GM23338 (cell line): ENCODE measurements around the gene TMEM87B. TPM values are rescaled to one million over a fixed set of nuclear protein-coding genes. Genes with fewer than 3 reads are reported as not detected.

Experiments used
- ATAC-seq: fragments of 200-7000 bp; cut with Tn5 transposase; 3 replicates; pipeline ENCODE4 v1.9.1; 2020
- DNase-seq: peaks from one replicate; pipeline ENCODE4 v3.0.0-alpha.2; 2015; ENCODE audit warnings: low spot score
- H2AFZ ChIP-seq: fragments of 200-600 bp; sonication (generic); 2 replicates; pipeline ENCODE4 v1.8.0; 2016; ENCODE audit warnings: antibody characterized with exemption, mild to moderate bottlenecking, moderate library complexity
- H3F3A ChIP-seq: fragments of 200-600 bp; sonication (generic); replicated peaks from 2 replicates; pipeline ENCODE4 v1.8.0; 2017; ENCODE audit warnings: antibody characterized with exemption, mixed run types, low read depth
- H3K27ac ChIP-seq: fragments of 200-600 bp; sonication (generic); 2 replicates; pipeline ENCODE4 v1.6.1; 2016; ENCODE audit warnings: low read depth
- H3K27me3 ChIP-seq: fragments of 200-600 bp; sonication (generic); 2 replicates; pipeline ENCODE4 v1.8.0; 2016; ENCODE audit warnings: mild to moderate bottlenecking, mixed run types, moderate library complexity; ENCODE audit not compliant: insufficient read depth
- H3K36me3 ChIP-seq: fragments of 200-600 bp; sonication (generic); 2 replicates; pipeline ENCODE4 v1.8.0; 2016; ENCODE audit warnings: mild to moderate bottlenecking; ENCODE audit not compliant: insufficient read depth
- H3K4me1 ChIP-seq: fragments of 200-600 bp; sonication (generic); 2 replicates; pipeline ENCODE4 v1.8.0; 2016; ENCODE audit warnings: mild to moderate bottlenecking, moderate library complexity; ENCODE audit not compliant: insufficient read depth
- H3K4me2 ChIP-seq: fragments of 200-600 bp; sonication (generic); 2 replicates; pipeline ENCODE4 v1.7.1; 2017; ENCODE audit warnings: mixed run types
- H3K4me3 ChIP-seq: fragments of 200-600 bp; sonication (generic); 2 replicates; pipeline ENCODE4 v1.6.1; 2016; ENCODE audit warnings: mixed run types
- H3K79me2 ChIP-seq: fragments of 200-600 bp; sonication (generic); replicated peaks from 2 replicates; pipeline ENCODE4 v1.8.0; 2017; ENCODE audit warnings: mild to moderate bottlenecking; ENCODE audit not compliant: insufficient read depth
- H3K9me2 ChIP-seq: fragments of 200-600 bp; sonication (generic); 2 replicates; pipeline ENCODE4 v1.8.0; 2017; ENCODE audit not compliant: insufficient read depth
- H4K20me1 ChIP-seq: fragments of 200-600 bp; sonication (generic); replicated peaks from 2 replicates; pipeline ENCODE4 v1.8.0; 2017; ENCODE audit warnings: mild to moderate bottlenecking; ENCODE audit not compliant: insufficient read depth
- H3K27ac Mint-ChIP-seq: 2 replicates; pipeline ENCODE4 v1.8.0; 2020; ENCODE audit warnings: inconsistent platforms, mild to moderate bottlenecking, moderate library complexity, mixed read lengths
- H3K27me3 Mint-ChIP-seq: 3 replicates; pipeline ENCODE4 v1.8.0; 2022; ENCODE audit warnings: low read depth, mild to moderate bottlenecking, moderate library complexity, mixed read lengths, inconsistent platforms; ENCODE audit not compliant: insufficient read depth, poor library complexity
- H3K36me3 Mint-ChIP-seq: 3 replicates; pipeline ENCODE4 v1.8.0; 2021; ENCODE audit warnings: low read depth, mild to moderate bottlenecking, inconsistent platforms, moderate library complexity, mixed read lengths
- H3K4me1 Mint-ChIP-seq: 3 replicates; pipeline ENCODE4 v1.8.0; 2020; ENCODE audit warnings: mild to moderate bottlenecking, inconsistent platforms, mixed read lengths
- H3K4me3 Mint-ChIP-seq: 3 replicates; pipeline ENCODE4 v1.8.0; 2021; ENCODE audit warnings: moderate library complexity, mild to moderate bottlenecking, inconsistent platforms, mixed read lengths
- H3K9me3 Mint-ChIP-seq: 3 replicates; pipeline ENCODE4 v1.8.0; 2020; ENCODE audit warnings: moderate library complexity, mild to moderate bottlenecking, inconsistent platforms, mixed read lengths
- CREB1 ChIP-seq: fragments of 250-450 bp; sonication (Bioruptor Pico); IDR thresholded peaks from 2 replicates; pipeline ENCODE4 v1.5.0; 2020; ENCODE audit warnings: low read depth, mild to moderate bottlenecking, moderate library complexity
- CTCF ChIP-seq, 2 experiments: fragments of 200-600 bp in 1 of 2; sonication (generic) in 1 of 2; conservative IDR thresholded peaks; 2 replicates each; pipeline versions ENCODE4 v1.5.1 to v1.6.1; 2016 to 2017; ENCODE audit warnings: antibody characterized with exemption in 2 of 2, low read depth in 2 of 2, mild to moderate bottlenecking in 2 of 2, moderate library complexity in 1 of 2
- EZH2 ChIP-seq: fragments of 200-600 bp; sonication (generic); IDR thresholded peaks from one replicate; pipeline ENCODE4 v1.8.0; 2017; ENCODE audit warnings: antibody characterized with exemption, mild to moderate bottlenecking, low read depth; ENCODE audit not compliant: unreplicated experiment
- EZH2phosphoT487 ChIP-seq: fragments of 200-600 bp; sonication (generic); IDR thresholded peaks from one replicate; pipeline ENCODE4 v1.8.1; 2018; ENCODE audit warnings: antibody characterized with exemption; ENCODE audit not compliant: unreplicated experiment
- JUNB ChIP-seq: IDR thresholded peaks from one replicate; pipeline ENCODE4 v1.6.1; 2016; ENCODE audit warnings: antibody characterized with exemption; ENCODE audit not compliant: unreplicated experiment
- NANOG ChIP-seq: IDR thresholded peaks from 2 replicates; pipeline ENCODE4 v1.6.1; 2016; ENCODE audit warnings: antibody characterized with exemption, borderline replicate concordance
- POLR2AphosphoS5 ChIP-seq: IDR thresholded peaks from 2 replicates; pipeline ENCODE4 v1.6.1; 2016; ENCODE audit warnings: antibody characterized with exemption, low read depth
- STAT1 ChIP-seq: IDR thresholded peaks from one replicate; pipeline ENCODE4 v1.6.1; 2016; ENCODE audit warnings: antibody characterized with exemption; ENCODE audit not compliant: unreplicated experiment
- ZNF114 ChIP-seq: fragments of 250-450 bp; sonication (Bioruptor Pico); IDR thresholded peaks from 2 replicates; pipeline ENCODE4 v1.5.0; 2020; ENCODE audit warnings: mild to moderate bottlenecking, moderate library complexity
- ZNF331 ChIP-seq: fragments of 250-450 bp; sonication (Bioruptor Pico); IDR thresholded peaks from 2 replicates; pipeline ENCODE4 v1.5.0; 2020; ENCODE audit warnings: low read depth, mild to moderate bottlenecking, moderate library complexity
- polyA plus RNA-seq: library from polyadenylated mRNA; unstranded; fragments of >200 nt; fragmentation: Nextera tagmentation; extraction: Ambion mirVana; gene quantifications from 2 replicates; pipeline ENCODE4 v1.2.1, GENCODE V29; 2016
- total RNA-seq: library from RNA; depleted of rRNA; stranded (reverse); fragments of >200 nt; shearing (Covaris generic); gene quantifications from 2 replicates; pipeline ENCODE4 v1.2.3, GENCODE V29; 2014
- TF ChIP-seq, protein P1 (sequence below): IDR thresholded peaks from one replicate; pipeline ENCODE4 v1.6.1; 2018; ENCODE audit warnings: antibody characterized with exemption; ENCODE audit not compliant: unreplicated experiment
- TF ChIP-seq, protein P2 (sequence below): fragments of 250-450 bp; sonication (Bioruptor Pico); IDR thresholded peaks from 2 replicates; pipeline ENCODE4 v1.5.0; 2020; ENCODE audit warnings: mild to moderate bottlenecking, moderate library complexity
- TF ChIP-seq, protein P3 (sequence below): IDR thresholded peaks from 2 replicates; pipeline ENCODE4 v1.6.1; 2016; ENCODE audit warnings: antibody characterized with exemption

Gene TMEM87B
- total and polyA plus RNA-seq, 2 experiments from 2014 or later = 7.0 to 15.4 TPM

DNA sequence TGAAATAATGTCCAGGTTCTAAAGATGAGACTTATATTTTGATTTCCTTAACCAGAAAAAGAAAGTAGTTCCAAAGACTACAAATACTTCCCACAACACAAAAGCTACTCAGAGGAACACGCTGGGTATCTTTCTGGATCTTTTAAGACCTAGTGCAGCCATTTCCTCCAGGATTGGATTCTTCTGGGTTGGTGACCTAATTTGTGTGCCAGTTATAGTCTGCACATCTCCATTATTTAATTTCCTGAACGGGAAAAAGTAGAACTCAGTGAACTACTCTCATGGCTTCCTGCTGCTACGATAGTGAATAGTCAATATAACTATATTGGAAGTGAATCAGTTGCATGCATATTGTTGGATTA lies 1.5 kb downstream of the TMEM87B start (continued):
- TF ChIP-seq, protein P1, sequence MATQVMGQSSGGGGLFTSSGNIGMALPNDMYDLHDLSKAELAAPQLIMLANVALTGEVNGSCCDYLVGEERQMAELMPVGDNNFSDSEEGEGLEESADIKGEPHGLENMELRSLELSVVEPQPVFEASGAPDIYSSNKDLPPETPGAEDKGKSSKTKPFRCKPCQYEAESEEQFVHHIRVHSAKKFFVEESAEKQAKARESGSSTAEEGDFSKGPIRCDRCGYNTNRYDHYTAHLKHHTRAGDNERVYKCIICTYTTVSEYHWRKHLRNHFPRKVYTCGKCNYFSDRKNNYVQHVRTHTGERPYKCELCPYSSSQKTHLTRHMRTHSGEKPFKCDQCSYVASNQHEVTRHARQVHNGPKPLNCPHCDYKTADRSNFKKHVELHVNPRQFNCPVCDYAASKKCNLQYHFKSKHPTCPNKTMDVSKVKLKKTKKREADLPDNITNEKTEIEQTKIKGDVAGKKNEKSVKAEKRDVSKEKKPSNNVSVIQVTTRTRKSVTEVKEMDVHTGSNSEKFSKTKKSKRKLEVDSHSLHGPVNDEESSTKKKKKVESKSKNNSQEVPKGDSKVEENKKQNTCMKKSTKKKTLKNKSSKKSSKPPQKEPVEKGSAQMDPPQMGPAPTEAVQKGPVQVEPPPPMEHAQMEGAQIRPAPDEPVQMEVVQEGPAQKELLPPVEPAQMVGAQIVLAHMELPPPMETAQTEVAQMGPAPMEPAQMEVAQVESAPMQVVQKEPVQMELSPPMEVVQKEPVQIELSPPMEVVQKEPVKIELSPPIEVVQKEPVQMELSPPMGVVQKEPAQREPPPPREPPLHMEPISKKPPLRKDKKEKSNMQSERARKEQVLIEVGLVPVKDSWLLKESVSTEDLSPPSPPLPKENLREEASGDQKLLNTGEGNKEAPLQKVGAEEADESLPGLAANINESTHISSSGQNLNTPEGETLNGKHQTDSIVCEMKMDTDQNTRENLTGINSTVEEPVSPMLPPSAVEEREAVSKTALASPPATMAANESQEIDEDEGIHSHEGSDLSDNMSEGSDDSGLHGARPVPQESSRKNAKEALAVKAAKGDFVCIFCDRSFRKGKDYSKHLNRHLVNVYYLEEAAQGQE = no peak
- no peak for TF ChIP-seq POLR2AphosphoS5

DNA sequence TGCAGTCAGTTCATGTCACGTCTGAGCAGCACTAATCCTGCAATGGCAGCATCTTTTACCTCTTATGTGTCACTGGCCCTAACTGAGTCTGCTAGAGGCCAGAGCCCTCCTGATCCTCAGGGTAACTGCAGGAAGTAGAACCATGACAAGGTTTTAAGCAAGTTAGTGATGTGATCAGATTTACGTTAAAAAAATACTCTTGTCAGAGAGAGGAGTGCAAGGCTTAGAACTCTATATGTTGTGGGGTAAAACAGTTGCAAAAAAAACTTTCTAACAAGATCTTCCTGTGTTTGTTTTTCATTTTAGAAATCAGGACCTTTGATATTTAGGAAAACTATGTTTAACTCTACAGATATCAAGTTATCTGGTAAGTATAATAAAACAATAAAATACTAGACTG lies 4.6 kb downstream of the TMEM87B start:
- Histone ChIP-seq H3K36me3 (0 out of 2 replicates have a peak, but pooled peaks cover 4% of the 10 kb centered on the region), H2AFZ (no peak overlapping the region), H3K27me3 (no peaks in the 10 kb centered on the region), H3K9me2 (no peaks in the 10 kb centered on the region), H3K4me1 (peaks cover 9% of the 10 kb centered on the region), H3K4me3 (no peak overlapping the region), H4K20me1 (no peaks in the 10 kb centered on the region; the same call in none of the 2 replicates), H3F3A (peaks cover 3% of the 10 kb centered on the region; the same call in 1 of the 2 replicates), H3K79me2 (peaks cover 4% of the 10 kb centered on the region; the same call in 1 of the 2 replicates), H3K4me2 (no peak overlapping the region), H3K27ac (no peak overlapping the region)
- H3K36me3 Mint-ChIP-seq = peaks cover 16% of the 10 kb centered on the region
- H3K27ac Mint-ChIP-seq = no peak overlapping the region
- H3K9me3 Mint-ChIP-seq = no peaks in the 10 kb centered on the region
- H3K4me3 Mint-ChIP-seq = no peak overlapping the region
- DNase-seq = no peak
- H3K27me3 Mint-ChIP-seq = peaks cover 8% of the 10 kb centered on the region
- ATAC-seq = no peak
- peaks cover 28% of the 10 kb centered on the region for H3K4me1 Mint-ChIP-seq
- TF ChIP-seq CTCF (conservative IDR thresholded peaks at IDR 0.05; ENCODE audit: low read depth in 2 of 2) (no peak), CREB1 (no peak), ZNF331 (CRISPR knock-in tag) (no peak), POLR2AphosphoS5 (no peak), STAT1 (no peak), ZNF114 (CRISPR knock-in tag) (no peak), EZH2phosphoT487 (no peak), JUNB (no peak), NANOG (no peak), EZH2 (no peak)
- TF ChIP-seq, protein P2, sequence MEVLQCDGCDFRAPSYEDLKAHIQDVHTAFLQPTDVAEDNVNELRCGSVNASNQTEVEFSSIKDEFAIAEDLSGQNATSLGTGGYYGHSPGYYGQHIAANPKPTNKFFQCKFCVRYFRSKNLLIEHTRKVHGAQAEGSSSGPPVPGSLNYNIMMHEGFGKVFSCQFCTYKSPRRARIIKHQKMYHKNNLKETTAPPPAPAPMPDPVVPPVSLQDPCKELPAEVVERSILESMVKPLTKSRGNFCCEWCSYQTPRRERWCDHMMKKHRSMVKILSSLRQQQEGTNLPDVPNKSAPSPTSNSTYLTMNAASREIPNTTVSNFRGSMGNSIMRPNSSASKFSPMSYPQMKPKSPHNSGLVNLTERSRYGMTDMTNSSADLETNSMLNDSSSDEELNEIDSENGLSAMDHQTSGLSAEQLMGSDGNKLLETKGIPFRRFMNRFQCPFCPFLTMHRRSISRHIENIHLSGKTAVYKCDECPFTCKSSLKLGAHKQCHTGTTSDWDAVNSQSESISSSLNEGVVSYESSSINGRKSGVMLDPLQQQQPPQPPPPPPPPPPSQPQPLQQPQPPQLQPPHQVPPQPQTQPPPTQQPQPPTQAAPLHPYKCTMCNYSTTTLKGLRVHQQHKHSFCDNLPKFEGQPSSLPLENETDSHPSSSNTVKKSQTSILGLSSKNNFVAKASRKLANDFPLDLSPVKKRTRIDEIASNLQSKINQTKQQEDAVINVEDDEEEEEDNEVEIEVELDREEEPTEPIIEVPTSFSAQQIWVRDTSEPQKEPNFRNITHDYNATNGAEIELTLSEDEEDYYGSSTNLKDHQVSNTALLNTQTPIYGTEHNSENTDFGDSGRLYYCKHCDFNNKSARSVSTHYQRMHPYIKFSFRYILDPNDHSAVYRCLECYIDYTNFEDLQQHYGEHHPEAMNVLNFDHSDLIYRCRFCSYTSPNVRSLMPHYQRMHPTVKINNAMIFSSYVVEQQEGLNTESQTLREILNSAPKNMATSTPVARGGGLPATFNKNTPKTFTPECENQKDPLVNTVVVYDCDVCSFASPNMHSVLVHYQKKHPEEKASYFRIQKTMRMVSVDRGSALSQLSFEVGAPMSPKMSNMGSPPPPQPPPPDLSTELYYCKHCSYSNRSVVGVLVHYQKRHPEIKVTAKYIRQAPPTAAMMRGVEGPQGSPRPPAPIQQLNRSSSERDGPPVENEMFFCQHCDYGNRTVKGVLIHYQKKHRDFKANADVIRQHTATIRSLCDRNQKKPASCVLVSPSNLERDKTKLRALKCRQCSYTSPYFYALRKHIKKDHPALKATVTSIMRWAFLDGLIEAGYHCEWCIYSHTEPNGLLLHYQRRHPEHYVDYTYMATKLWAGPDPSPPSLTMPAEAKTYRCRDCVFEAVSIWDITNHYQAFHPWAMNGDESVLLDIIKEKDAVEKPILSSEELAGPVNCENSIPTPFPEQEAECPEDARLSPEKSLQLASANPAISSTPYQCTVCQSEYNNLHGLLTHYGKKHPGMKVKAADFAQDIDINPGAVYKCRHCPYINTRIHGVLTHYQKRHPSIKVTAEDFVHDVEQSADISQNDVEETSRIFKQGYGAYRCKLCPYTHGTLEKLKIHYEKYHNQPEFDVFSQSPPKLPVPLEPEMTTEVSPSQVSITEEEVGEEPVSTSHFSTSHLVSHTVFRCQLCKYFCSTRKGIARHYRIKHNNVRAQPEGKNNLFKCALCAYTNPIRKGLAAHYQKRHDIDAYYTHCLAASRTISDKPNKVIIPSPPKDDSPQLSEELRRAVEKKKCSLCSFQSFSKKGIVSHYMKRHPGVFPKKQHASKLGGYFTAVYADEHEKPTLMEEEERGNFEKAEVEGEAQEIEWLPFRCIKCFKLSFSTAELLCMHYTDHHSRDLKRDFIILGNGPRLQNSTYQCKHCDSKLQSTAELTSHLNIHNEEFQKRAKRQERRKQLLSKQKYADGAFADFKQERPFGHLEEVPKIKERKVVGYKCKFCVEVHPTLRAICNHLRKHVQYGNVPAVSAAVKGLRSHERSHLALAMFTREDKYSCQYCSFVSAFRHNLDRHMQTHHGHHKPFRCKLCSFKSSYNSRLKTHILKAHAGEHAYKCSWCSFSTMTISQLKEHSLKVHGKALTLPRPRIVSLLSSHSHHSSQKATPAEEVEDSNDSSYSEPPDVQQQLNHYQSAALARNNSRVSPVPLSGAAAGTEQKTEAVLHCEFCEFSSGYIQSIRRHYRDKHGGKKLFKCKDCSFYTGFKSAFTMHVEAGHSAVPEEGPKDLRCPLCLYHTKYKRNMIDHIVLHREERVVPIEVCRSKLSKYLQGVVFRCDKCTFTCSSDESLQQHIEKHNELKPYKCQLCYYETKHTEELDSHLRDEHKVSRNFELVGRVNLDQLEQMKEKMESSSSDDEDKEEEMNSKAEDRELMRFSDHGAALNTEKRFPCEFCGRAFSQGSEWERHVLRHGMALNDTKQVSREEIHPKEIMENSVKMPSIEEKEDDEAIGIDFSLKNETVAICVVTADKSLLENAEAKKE (CRISPR knock-in tag) = no peak
- TF ChIP-seq, protein P3, sequence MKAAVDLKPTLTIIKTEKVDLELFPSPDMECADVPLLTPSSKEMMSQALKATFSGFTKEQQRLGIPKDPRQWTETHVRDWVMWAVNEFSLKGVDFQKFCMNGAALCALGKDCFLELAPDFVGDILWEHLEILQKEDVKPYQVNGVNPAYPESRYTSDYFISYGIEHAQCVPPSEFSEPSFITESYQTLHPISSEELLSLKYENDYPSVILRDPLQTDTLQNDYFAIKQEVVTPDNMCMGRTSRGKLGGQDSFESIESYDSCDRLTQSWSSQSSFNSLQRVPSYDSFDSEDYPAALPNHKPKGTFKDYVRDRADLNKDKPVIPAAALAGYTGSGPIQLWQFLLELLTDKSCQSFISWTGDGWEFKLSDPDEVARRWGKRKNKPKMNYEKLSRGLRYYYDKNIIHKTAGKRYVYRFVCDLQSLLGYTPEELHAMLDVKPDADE = no peak
